Naive thymus-derived CD8-positive, alpha-beta T cell (primary cell): ENCODE data around the gene CTRL. TPM values are rescaled to one million over a fixed set of nuclear protein-coding genes. Genes with fewer than 3 reads are reported as not detected.
"Not testable (repeated sequence)": the region's sequence is repeated elsewhere in the genome, so short reads cannot be mapped to it uniquely, and the experiment has no call there.

Source experiments
- ATAC-seq, 2 donors: fragments of 150-1000 bp; cut with Tn5 transposase in 1 of 2; sonication (Bioruptor Pico), chemical (Tn5 transposase) in 1 of 2; 1 replicate in 1 of 2; 2 replicates in 1 of 2; pipeline ENCODE4 v1.10.0; 2021; ENCODE audit warnings: mild to moderate bottlenecking in 2 of 2, moderate library complexity in 2 of 2
- POLR2A ChIA-PET: fragments of 350-600 bp; sonication (Branson Sonifier 250); formaldehyde crosslinking; loops from one replicate; lab custom pipeline; 2021; ENCODE audit warnings: antibody characterized with exemption; lab: Charles Lee
- DNase-seq, 10 donors: peaks; one replicate each; pipeline versions ENCODE4 v3.0.0 to v3.0.0-alpha.2; 2020 to 2022
- H3K27ac Mint-ChIP-seq, 10 donors: one replicate each; pipeline ENCODE4 v1.8.0; 2020 to 2022; ENCODE audit warnings: mild to moderate bottlenecking in 10 of 10, mixed read lengths in 10 of 10, moderate library complexity in 4 of 10, inconsistent platforms in 1 of 10
- H3K27me3 Mint-ChIP-seq, 5 donors: one replicate each; pipeline ENCODE4 v1.8.0; 2021 to 2022; ENCODE audit warnings: mixed read lengths in 5 of 5
- H3K36me3 Mint-ChIP-seq, 3 donors: one replicate each; pipeline ENCODE4 v1.8.0; 2020 to 2022; ENCODE audit warnings: mixed read lengths in 3 of 3, mild to moderate bottlenecking in 2 of 3, inconsistent platforms in 1 of 3
- H3K4me1 Mint-ChIP-seq, 4 donors: one replicate each; pipeline ENCODE4 v1.8.0; 2021 to 2022; ENCODE audit warnings: mixed read lengths in 4 of 4
- H3K4me3 Mint-ChIP-seq, 10 donors: one replicate each; pipeline ENCODE4 v1.8.0; 2020 to 2022; ENCODE audit warnings: mild to moderate bottlenecking in 10 of 10, mixed read lengths in 10 of 10, moderate library complexity in 6 of 10, inconsistent platforms in 1 of 10
- H3K9me3 Mint-ChIP-seq, 9 donors: one replicate each; pipeline ENCODE4 v1.8.0; 2020 to 2022; ENCODE audit warnings: mixed read lengths in 9 of 9, mild to moderate bottlenecking in 3 of 9, inconsistent platforms in 1 of 9, moderate library complexity in 1 of 9
- polyA plus RNA-seq, 3 donors: library from polyadenylated mRNA; unstranded; fragments of 300-500 nt; fragmentation: Illumina TruSeq; gene quantifications; one replicate each; pipeline ENCODE4 v1.2.3, GENCODE V29; 2021
- total RNA-seq, 8 experiments: library from RNA in 2 of 8; stranded (reverse) in 2 of 8; gene quantifications; one replicate each; pipeline ENCODE4 v1.2.3 and lab custom pipeline; 2021 to 2026

The CTRL gene
- total and polyA plus RNA-seq, 5 experiments from 2014 or later = 2.2 to 12.6 (median 2.8) TPM

DNA sequence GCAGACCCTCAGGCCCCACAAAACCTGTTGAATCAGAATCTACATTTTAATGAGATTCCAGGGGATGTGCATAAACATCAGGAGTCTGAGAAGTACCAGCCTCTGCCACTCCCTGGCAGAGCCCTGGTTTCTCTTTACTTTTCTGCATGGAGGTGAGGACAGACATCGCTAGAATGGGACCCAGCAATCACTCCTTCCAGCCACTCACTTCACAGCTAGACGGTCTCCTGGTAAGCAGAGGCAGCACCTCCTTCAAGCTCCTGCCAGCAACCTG is 16.2 kb downstream of the CTRL start:
- Mint-ChIP-seq H3K4me1 (peaks cover 25 to 53% (median 27%) of the 10 kb centered on the region in 4 donors), H3K36me3 (peaks cover 0 to 28% (median 0%) of the 10 kb centered on the region in 3 donors)
- H3K9me3 Mint-ChIP-seq, POLR2A ChIA-PET, H3K4me3 Mint-ChIP-seq, H3K27me3 Mint-ChIP-seq, H3K27ac Mint-ChIP-seq, DNase-seq, ATAC-seq: not testable (repeated sequence)

DNA sequence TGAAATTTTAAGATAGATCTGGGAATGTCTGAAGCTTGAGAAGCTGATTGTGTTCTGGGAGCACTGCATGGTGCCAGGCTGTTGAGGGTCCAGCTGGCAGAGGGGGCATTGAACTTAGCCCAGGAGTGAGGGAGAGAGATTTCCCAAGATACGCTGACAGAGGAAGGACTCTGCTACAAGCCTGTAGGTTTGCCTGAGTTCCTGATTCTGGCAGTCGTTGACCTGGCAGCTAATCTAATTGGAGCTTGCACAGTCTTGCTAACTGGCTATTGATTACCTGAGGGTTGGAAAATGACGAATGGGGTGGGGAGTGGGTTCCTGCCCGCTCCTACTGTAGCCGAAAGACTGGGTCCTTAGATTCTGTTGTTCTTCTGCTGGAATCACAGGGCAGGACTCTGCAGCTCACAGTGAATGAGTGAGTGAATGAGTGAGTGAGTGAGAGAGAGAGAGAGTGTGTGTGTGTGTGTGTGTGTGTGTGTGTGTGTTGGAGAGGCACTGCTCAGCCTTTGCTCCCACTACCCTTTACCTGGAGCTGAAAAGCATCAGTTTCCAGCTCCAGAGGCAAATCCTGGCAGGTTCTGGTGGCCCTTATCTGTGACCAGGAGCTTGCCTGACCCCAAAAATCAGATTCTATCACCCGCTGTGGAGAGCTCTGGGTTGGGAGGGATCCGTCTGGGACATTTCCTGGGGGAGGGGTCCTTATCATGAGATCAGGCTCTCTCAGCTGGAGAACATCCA is 16.7 kb downstream of the CTRL start:
- H3K4me3 Mint-ChIP-seq = no peak overlapping the region
- H3K36me3 Mint-ChIP-seq = peaks cover 0 to 31% (median 0%) of the 10 kb centered on the region in 3 donors
- POLR2A ChIA-PET = no interaction called here
- H3K27ac Mint-ChIP-seq = peak overlapping the region in 1 of 10 donors; percentile 74
- no peak for ATAC-seq
- DNase-seq = no peak
- no peaks in the 10 kb centered on the region for H3K27me3 Mint-ChIP-seq
- peaks cover 26 to 58% (median 26%) of the 10 kb centered on the region in 4 donors for H3K4me1 Mint-ChIP-seq
- H3K9me3 Mint-ChIP-seq = no peaks in the 10 kb centered on the region

DNA sequence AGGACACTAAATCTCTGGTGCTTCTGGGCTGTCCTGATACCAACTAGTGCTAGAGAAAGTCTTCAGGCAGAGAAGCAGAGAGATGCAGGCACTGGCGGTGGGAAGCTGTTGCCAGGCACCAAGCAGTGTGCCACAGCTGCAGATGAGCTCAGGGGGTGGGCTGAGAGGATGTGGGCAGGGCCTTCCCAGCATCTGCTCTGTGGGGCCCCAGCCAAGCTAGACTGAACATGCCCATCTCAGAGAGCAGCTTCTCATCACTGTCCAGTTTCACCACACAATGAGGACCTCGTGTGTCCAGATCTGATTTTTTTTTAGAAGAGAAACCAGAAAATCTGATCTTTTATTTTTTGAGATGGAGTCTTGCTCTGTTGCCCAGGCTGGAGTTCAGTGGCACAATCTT is 21.5 kb downstream of the CTRL start:
- POLR2A ChIA-PET = no interaction called here
- peaks cover 0 to 28% (median 0%) of the 10 kb centered on the region in 3 donors for H3K36me3 Mint-ChIP-seq
- H3K4me3 Mint-ChIP-seq = no peak overlapping the region
- ATAC-seq = peak; percentile 47 to 82
- peaks cover 12 to 27% (median 13%) of the 10 kb centered on the region in 4 donors for H3K4me1 Mint-ChIP-seq
- peak in 1 of 10 donors; percentile 26 for DNase-seq
- no peaks in the 10 kb centered on the region for H3K27me3 Mint-ChIP-seq
- peak overlapping the region in 2 of 10 donors; percentile 22 to 52 for H3K27ac Mint-ChIP-seq
- H3K9me3 Mint-ChIP-seq = no peaks in the 10 kb centered on the region

DNA sequence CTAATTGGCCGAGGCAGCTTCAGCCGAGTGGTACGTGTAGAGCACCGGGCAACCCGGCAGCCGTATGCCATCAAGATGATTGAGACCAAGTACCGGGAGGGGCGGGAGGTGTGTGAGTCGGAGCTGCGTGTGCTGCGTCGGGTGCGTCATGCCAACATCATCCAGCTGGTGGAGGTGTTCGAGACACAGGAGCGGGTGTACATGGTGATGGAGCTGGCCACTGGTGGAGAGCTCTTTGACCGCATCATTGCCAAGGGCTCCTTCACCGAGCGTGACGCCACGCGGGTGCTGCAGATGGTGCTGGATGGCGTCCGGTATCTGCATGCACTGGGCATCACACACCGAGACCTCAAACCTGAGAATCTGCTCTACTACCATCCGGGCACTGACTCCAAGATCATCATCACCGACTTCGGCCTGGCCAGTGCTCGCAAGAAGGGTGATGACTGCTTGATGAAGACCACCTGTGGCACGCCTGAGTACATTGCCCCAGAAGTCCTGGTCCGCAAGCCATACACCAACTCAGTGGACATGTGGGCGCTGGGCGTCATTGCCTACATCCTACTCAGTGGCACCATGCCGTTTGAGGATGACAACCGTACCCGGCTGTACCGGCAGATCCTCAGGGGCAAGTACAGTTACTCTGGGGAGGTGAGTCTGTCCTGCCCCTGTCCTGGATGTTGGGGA is 22.5 kb downstream of the CTRL start:
- Mint-ChIP-seq H3K27me3 (no peaks in the 10 kb centered on the region), H3K27ac (peak overlapping the region in 5 of 10 donors; percentile 45 to 79 (median 60)), H3K4me1 (peaks cover 5 to 24% (median 9%) of the 10 kb centered on the region in 4 donors), H3K9me3 (no peaks in the 10 kb centered on the region), H3K4me3 (no peak overlapping the region), H3K36me3 (peaks cover 0 to 26% (median 0%) of the 10 kb centered on the region in 3 donors)
- POLR2A ChIA-PET = no interaction called here
- no peak for ATAC-seq
- no peak for DNase-seq

DNA sequence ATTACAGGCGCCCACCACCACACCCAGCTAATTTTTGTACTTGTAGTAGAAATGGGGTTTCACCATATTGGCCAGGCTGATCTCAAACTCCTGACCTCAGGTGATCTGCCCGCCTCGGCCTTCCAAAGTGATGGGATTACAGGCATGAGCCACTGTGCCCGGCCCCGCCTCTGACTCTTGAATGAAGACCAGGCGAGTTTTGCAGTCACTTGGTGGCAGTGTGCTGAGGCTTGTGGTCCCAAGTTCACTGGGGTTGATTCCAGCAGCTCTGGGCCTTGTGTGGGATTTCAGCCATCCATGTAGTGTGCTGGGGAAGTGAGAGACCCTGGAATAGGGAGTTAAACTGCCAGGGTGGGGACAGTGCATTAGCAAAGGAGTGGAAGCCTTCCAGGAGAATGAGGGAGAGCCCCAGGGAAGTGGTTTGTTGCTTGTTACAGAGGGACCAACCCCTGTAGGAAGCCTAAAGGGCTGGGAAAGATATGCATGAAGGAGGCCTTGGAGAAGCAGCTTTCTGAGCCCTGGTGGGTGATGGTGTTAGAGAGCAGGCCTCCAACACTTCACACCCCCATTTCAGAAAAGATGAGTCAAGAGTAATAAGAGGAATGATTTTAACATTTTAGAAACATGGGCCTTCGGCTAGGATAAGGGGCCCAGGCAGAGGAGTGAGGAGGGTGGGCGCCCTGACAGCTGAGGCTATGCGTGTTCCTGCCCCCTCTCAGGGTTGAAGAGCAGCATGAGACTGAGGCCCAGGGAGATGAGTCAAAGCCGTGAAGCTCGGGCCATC is 24.1 kb downstream of the CTRL start:
- Mint-ChIP-seq H3K4me3 (no peak overlapping the region), H3K27me3 (no peaks in the 10 kb centered on the region), H3K4me1 (peaks cover 8 to 21% (median 11%) of the 10 kb centered on the region in 4 donors), H3K36me3 (peaks cover 0 to 33% (median 0%) of the 10 kb centered on the region in 3 donors), H3K9me3 (no peaks in the 10 kb centered on the region), H3K27ac (peak overlapping the region in 7 of 10 donors; percentile 6 to 90 (median 69))
- DNase-seq = no peak
- POLR2A ChIA-PET = interaction anchor here (1.1 kb wide), 1 partner anchor 15 kb away, joined by 3 read pairs; the partner anchor contains the start of gene PSKH1
- no peak for ATAC-seq

DNA sequence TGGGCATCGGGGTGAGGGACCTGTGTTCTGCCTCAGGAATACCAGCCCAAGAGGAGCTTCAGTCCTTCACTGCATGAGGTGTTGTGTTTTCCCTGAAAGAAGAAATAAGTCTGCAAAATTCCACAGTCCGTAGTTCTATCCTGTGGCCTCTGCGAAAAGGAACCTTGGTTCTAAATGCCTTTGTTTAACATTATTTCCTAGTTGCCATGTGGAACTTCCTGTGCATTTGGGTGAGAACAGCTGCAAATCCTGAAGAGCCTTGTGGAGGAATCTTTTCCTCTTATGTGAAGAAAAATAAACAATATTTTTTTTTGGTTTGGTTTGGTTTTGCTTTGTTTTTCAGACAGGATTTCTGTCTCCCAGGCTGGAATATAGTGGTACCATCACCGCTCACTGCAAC is 28.8 kb downstream of the CTRL start:
- POLR2A ChIA-PET = interaction anchor here (0.6 to 1.4 kb wide), 2 partner anchors 32 to 730 kb away, joined by 3 to 8 read pairs; no protein-coding TSS in a partner anchor
- Mint-ChIP-seq H3K27ac (peak overlapping the region in 4 of 10 donors; percentile 47 to 67 (median 54)), H3K36me3 (peaks cover 0 to 35% (median 0%) of the 10 kb centered on the region in 3 donors), H3K27me3 (no peaks in the 10 kb centered on the region), H3K9me3 (no peaks in the 10 kb centered on the region), H3K4me3 (no peak overlapping the region), H3K4me1 (peaks cover 10 to 25% (median 16%) of the 10 kb centered on the region in 4 donors)
- DNase-seq (no peak), ATAC-seq (no peak)

DNA sequence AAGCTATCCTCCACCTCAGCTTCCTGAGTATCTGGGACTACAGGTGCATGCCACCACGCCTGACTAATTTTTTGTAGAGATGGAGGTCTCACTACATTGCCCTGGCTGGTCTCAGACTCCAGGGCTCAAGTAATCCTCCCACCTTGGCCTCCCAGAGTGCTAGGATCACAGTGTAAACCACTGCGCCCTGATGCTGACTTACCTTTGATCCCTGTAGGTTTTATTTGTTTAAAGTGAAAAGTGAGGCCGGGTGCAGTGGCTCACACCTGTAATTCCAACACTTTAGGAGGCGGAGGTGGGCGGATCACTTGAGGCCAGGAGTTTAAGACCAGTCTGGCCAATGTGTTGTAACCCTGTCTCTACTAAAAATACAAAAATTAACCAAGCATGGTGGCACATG is 29.9 kb downstream of the CTRL start:
- Mint-ChIP-seq H3K27me3 (no peaks in the 10 kb centered on the region), H3K36me3 (peaks cover 0 to 36% (median 0%) of the 10 kb centered on the region in 3 donors), H3K4me1 (peaks cover 16 to 33% (median 23%) of the 10 kb centered on the region in 4 donors), H3K4me3 (no peak overlapping the region), H3K9me3 (no peaks in the 10 kb centered on the region), H3K27ac (peak overlapping the region in 1 of 10 donors; percentile 38)
- ATAC-seq = no peak
- POLR2A ChIA-PET = interaction anchor here (0.7 kb wide), 1 partner anchor 34 kb away, joined by 3 read pairs; no protein-coding TSS in a partner anchor
- no peak for DNase-seq

DNA sequence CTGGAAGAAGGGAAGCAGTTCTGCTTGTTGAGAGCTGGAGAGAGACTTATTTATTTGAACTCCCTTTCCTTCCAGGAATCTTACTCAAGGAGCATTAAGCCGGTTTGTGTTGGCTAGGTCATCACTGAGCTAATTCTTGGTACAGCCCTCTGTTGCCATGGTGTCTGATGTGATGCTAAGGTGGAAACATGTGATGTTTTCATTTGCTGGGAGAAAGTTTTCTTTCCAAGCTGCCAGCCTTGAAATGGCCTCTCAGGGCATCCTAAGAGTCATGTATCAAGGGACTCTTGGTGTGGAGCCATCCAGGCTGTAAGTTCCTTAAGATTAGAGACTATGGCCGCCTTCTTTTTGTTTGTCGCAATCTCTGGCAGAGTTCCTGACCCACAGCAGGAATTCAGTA is 34.4 kb downstream of the CTRL start:
- Mint-ChIP-seq H3K27me3 (no peaks in the 10 kb centered on the region), H3K4me3 (peak overlapping the region in 3 of 10 donors; percentile 9 to 49 (median 45)), H3K4me1 (peaks cover 22 to 67% (median 47%) of the 10 kb centered on the region in 4 donors), H3K9me3 (no peaks in the 10 kb centered on the region), H3K27ac (peak overlapping the region in 3 of 10 donors; percentile 25 to 75 (median 64)), H3K36me3 (peaks cover 0 to 18% (median 0%) of the 10 kb centered on the region in 3 donors)
- DNase-seq (no peak), ATAC-seq (no peak)
- POLR2A ChIA-PET = interaction anchor here (0.7 to 1.4 kb wide), 4 partner anchors 14 to 39 kb away, joined by 3 to 4 read pairs (median 3); partner anchors contain the start of genes EDC4 and PSMB10

DNA sequence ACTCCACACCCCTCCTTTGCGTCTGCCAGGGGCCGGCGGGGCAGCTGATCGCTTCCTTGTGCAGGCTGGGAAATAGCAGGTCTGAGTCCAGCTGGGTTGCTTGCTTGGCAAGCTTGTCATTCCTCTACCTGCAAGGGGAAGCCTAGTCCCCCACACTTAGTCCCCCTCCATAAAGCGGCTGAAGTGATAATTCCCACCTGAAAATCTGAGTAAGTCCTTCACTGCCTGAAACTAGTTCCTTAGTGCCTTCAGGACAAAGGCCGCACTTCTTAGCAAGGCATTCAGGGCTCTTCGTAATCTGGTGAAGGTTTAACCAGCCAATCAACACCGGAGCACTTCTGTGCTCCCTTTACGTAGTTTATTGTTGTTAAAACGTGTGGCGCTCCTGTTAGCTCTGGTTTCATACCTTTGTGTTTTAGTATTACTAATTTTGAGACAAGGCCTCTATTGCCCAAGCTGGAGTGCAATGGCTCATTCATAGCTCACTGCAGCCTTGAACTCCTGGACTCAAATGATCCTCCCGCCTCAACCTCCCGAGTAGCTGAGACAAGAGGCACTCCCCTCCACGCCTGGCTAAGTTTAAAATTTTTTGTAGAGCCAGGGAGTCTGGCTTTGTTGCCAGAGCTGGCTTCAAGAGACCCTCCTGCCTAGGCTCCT is 37.8 kb downstream of the CTRL start:
- Mint-ChIP-seq H3K9me3 (no peaks in the 10 kb centered on the region), H3K27ac (peak overlapping the region; percentile 73 to 99 (median 97)), H3K27me3 (no peaks in the 10 kb centered on the region), H3K4me3 (peak overlapping the region; percentile 89 to 99 (median 94)), H3K36me3 (peaks cover 0 to 3% (median 0%) of the 10 kb centered on the region in 3 donors), H3K4me1 (peaks cover 15 to 54% (median 41%) of the 10 kb centered on the region in 4 donors)
- ATAC-seq (peak in 1 of 2 donors; percentile 5), DNase-seq (no peak)
- POLR2A ChIA-PET = interaction anchor here (0.6 to 3.2 kb wide), 5 partner anchors 10 to 51 kb away, joined by 3 to 15 read pairs (median 7); partner anchors contain the start of genes EDC4 and PSMB10

DNA sequence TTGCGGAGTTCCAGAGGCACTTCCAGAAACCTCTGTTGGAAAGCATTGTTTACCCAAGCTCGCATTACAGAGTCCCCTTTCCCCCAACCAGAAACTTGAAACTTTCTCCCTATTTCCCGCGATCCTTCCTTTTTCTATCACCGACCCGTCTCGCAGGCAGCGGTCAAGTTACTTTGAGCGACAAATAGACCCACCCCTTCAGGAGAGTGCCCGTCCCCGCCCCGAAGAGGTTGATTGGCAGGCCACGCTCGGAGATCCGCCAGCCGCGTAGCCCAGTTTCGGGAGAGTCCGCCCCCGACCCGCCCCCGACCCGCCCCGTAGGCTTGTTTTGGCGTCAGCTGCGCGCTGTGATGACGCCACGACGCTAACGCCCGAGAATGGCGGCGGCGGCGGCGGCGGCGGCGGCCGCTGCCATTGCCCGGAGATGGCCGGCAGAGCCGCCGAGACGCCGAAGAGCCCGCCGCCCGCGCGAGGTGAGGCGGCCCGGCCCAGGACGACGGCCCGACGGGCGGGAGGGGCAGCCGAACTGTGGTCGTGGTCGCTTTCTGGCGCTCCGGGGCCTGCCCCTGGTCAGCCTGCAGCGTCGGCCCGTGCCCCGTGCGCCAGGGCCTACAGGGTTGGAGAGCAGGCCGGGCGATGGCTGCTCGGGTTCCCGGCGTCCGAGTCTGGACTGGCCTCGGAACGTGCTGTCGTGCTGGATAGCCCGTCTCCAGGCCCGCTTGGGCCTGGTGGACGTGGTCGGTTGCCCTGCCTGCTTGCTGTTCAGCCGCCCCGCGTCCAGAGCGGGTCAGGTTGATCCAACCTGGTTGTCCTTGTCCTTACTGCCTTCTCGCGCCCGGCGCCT is 38.5 kb downstream of the CTRL start, which contains the start of gene PSKH1:
PSKH1 (plus strand) TSS at position 356 of the 844 bp plus-strand sequence. CDS start 15,496 bp downstream, outside the sequence.
- POLR2A ChIA-PET = interaction anchor here (0.6 to 3.2 kb wide), 11 partner anchors 11 to 372 kb away, joined by 3 to 15 read pairs (median 3); partner anchors contain the start of genes EDC4 and PSMB10
- peaks cover 0 to 3% (median 0%) of the 10 kb centered on the region in 3 donors for H3K36me3 Mint-ChIP-seq
- H3K27ac Mint-ChIP-seq = peak within 1 kb of the TSS; percentile 73 to 99 (median 97)
- DNase-seq (peak; percentile 82 to 96 (median 89)), ATAC-seq (peak; percentile 97 to 98)
- peaks cover 15 to 48% (median 39%) of the 10 kb centered on the region in 4 donors for H3K4me1 Mint-ChIP-seq
- no peaks in the 10 kb centered on the region for H3K9me3 Mint-ChIP-seq
- H3K4me3 Mint-ChIP-seq = peak within 1 kb of the TSS; percentile 89 to 99 (median 94)
- no peaks in the 10 kb centered on the region for H3K27me3 Mint-ChIP-seq
